NOMO-1 treated with dmso at 0.1 percent for 144 hours (cell line): ENCODE results near the gene RAP1GAP.
"Not testable (repeated sequence)": the region's sequence is repeated elsewhere in the genome, so short reads cannot be mapped to it uniquely, and the experiment has no call there.

ENCODE experiments used
- DNase-seq: peaks from one replicate; lab custom pipeline; 2025; ENCODE audit not compliant: unreplicated experiment; lab: John Stamatoyannopoulos, UW

The RAP1GAP gene

GRCh38 chr1:21680381-21680780 is 11.2 kb upstream of the RAP1GAP start:
- DNase-seq: no peak

DNA sequence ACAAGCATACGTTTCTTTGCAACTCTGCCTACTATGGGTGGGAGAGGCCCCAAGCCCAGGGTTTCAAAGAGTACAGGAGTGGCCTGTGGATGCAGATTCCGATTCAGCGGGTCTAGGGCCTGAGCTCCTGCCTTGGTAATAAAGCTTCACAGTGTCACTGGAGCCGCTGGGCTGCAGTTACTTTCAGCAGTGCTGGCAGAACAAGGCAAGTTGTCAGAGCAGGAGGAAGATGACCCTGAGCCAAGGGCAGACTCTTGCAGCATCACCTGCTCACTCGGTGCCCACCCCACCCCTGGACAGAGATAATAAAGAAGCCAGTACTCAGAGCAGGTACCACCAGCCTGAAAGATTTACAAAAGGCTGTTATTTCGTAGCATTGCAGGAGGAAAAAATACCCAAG is 8.0 kb upstream of the RAP1GAP start:
- DNase-seq: no peak

DNA sequence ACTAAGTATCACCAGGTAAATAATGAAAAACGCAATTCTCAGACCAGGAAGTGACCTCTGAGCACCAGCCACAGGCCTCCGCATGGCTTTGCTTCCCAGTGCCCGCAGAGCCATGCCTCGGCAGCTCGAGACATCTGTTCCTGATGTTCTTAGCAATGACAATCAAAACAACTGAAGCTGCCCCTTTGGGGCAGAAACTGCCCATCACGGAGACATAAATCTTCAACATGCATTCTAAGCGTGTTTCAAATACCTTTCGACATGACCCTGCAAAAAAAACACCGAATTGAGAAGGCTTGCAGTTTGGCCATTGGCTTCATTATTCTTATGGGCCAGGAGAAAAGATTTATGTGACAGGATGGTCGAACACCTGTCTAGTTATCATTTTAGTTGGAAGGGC is 5.8 kb upstream of the RAP1GAP start:
- no peak for DNase-seq

- DNase-seq: not testable (repeated sequence)
These were observed 4.7 kb upstream of the RAP1GAP start for GRCh38 chr1:21673853-21674252.

GRCh38 chr1:21673277-21673780 is 4.2 kb upstream of the RAP1GAP start:
- DNase-seq: no peak

- DNase-seq: no peak
These were observed 3.5 kb upstream of the RAP1GAP start for GRCh38 chr1:21672478-21673276.

- no peak for DNase-seq
These were observed 2.8 kb upstream of the RAP1GAP start for GRCh38 chr1:21671915-21672314.

DNA sequence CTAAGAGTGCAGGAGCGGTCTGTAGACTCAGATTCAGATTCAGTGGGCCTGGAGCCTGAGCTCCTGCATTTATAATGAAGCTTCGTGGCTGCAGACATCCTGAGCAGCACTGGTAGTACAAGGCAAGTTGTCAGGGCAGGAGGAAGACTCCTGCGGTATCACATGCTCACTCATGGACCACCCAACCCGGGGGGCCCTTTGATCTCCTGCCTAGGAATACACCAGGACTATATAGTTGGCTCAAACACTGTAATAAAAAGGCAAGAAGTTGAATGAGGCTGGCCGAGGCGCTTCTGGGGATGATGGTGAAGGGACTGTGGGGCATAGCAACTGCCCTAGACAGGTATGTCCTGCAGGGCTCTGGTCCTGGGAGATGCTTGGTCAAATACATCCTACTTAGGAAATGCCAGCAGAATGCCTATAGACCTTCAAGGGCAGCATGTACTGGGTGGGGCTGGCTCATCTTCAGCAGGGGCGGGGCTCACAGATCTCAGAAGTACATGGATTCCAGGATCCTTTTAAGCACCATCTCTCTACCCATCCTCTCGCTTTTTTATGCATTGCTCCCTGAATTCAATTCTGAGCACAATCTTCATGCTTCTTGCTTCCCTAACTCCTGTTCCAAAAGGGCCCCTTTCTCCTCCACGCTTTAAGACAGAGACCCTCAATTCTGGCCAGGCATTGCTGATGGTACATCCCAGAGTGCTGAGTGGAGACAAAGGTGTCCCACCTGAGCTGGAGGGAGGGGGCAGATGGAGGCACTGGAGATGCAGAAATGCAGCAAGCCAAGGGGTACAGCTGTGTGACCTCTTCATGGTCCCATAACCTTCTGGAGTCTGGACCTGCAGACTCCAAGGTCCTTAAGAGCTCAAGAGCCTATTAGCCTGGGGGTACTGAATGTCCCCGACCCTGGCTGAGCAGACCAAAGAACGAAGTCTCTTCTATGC is 2.1 kb upstream of the RAP1GAP start:
- DNase-seq: no peak

DNA sequence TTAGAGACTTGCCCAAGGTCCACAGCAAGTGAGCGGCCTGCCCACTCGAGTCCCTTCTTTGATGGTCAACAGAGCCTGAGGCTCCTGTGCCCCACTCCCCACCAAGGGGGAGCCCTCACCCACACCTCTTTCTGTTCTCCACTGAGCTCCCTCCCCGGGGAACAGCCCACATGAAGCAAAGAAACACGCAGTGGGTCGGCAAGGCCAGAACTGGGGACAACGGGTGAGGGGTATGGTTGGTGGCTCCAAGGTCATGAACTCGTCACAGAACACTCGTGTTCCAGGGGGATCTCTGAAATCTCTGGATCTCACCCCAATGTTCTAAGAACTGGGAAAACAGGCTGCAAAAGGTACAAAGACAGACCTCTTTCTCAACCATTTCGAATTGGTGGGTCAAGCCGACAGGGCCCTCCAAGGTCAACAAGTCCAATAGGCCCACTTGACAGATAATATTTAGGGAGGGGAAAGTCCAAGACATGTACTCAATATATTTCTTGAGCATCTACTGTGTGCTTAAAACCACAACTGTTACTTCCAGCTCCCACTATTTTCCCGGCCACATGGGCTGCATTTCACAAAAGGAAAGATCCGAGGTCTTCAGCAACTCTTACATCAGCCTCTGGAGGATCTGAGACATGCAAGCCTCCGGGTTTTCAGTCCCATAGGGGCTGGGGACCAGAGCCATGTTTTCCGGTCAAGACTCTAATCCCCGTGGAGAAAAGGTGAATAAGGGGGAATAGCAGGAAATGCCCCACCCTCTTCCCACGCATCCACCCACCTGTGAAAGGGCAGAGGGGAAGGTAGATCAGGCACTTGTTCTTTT is 1.1 kb upstream of the RAP1GAP start:
- DNase-seq: no peak

DNA sequence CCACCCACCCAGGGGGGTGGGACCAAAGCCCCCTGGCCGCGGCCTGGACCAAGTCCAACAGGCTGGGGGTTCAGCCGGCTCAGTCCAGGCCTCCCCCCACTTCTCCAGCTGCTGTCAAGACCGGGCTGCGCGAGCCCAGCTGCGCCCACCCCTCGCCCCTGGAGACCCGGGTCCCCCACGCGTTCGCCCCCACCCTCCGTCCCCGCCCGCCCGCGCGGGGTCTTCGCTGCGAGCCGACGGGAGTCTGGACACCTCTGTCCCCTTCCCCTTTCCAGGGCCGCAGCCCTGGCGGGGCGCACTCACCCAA is 253 bp downstream of the RAP1GAP start:
- DNase-seq: no peak

DNA sequence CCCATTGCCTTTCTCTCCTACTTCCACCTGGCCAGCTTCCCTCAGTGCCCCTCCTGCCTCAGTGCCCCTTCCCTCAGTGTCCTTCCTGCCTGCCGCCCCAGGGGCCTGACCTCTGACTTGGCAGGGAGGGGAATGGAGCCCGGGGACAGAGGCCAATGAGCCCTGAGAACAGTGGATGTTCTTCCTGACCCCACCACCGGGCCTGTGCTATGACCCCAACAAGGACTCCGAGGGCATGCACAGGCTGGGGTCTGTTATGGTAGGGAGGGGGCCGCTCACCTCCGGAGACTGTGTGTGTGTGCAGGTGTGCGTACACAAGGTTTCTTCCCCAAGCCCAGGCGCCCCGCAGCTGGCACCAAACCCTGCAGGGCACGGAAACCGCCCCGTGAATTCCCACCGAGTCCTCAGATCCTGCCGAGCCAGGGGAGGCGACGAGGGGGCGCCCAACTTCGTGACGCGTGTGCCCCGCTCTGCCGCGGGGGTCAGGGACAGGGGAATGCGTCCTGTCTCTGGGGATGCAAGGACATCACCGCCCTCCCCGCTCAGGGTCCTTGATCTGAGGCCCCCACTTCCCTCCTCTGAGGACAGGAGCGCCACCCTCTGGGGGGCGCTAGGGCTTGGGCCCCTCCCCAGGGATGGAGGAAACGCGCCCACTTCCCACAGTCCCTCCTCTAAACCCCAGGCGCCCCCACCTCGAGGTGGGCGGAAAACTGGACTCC is 766 bp downstream of the RAP1GAP start:
- no peak for DNase-seq

DNA sequence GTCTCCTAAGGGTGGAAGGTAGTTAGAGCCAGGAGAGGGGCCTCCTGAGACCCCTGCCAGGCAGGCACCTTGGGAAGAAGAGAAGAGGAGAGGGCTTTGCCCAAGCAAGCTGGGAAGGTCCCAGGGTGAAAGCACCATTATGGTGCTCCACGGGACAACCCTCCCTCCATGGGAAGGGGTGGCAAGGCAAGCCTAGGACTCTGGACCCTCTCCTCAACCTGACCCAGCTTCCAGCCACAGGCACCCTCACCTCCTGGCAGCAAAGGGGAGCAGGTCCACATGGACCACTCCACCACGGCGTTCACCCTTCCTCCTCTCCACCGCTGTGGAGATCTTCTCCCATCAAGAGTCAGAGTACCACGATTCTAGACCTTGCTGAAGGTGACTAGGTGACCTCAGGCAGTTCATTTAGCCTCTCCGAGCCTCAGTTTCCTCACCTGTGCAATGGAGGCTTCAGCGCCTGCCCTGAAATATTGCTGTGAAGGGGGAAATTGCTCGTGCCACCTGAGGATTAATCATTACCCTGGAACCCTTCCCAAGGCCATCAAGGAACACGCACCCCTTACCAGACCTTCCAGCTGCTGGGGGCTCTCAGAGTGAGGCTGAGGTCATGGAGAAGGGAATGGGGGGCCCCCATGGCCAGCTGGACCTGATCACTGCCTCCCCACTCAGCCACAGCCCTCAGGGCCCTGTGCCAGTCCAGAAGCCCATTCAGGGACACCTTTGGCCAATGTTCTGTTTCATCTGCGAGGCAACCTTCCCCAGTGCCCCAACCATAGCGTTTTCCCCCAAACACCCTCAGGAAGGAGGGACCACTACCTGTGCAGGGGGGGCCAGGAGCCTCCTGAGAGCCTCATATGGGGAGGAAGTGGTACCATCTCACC is 1.6 kb downstream of the RAP1GAP start:
- no peak for DNase-seq

DNA sequence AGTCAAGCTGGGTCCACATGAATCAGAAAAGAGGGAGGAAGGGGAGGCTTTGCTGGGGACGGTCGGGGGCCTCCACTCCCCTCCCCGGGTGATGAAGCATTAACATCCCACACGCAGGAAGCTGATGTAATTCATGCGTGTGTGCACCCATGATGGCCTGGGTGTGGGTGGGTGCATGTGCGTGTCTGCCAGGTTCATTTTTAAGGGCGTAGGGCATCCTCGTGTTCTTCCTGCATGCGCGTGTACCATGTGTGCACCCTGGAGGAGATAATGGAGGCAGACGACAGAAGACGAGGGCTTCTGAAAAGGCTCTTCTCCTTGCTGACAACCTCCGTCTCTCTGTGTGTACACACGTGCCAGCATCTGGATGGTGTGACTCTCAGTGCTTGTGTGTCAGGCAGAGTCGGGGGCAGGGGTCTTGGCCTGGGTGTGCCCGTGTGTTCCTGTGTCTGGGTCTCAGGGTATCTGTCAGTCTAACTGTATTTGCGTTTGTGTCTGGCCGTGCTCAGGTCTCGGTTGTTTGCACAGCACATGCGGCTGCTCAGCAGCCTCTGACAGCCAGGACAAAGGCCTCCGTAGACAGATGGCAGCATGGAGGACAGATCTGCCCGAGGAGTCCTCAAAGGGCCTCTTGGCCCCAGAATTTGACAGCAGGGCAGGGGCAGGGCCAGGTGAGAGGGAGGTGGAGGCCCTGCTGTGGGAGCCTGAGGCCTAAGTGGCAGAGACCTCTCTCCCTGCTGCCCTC is 2.4 kb downstream of the RAP1GAP start:
- no peak for DNase-seq

DNA sequence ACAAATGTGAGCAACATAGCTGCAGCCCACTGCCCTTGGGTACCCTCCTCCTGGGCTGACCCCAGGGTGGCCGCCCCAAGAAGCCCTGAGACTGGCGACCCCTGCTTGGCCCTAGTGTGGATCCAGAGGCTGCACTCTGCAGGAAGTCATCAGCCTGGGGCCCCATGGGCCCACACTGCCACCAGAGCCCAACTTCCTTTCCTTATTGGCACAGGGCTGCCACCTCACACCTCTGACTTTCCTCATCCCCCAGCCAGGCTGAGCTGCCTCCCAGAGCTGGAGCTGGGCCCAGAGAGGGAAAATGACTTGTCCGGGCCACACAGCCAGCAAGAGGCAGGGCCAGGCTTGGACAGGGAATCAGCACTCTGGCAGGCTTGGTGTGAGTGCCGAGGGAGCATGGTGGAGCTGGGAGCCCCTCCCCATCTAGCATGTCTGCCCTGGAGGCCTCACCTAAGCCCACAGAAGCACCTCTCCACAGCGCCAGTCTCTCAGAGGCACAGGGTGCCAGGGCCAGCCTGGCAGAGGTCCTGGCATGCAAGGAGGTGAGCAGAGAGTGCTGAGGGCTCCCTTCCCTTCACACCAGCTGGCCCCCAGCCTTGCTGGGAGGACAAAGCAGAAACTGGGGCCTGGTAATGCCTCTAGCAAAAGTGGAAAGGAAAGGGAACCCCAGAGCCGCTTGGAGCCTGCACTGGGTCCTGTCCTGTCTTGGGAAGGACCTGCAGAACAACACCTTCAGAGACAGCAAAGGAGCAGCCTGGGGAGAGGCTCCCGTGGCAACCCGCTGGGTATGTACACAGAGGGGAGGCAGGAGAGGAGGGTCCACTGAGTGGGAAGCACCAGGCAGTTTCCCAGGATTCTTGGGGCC is 3.2 kb downstream of the RAP1GAP start:
- DNase-seq: no peak

DNA sequence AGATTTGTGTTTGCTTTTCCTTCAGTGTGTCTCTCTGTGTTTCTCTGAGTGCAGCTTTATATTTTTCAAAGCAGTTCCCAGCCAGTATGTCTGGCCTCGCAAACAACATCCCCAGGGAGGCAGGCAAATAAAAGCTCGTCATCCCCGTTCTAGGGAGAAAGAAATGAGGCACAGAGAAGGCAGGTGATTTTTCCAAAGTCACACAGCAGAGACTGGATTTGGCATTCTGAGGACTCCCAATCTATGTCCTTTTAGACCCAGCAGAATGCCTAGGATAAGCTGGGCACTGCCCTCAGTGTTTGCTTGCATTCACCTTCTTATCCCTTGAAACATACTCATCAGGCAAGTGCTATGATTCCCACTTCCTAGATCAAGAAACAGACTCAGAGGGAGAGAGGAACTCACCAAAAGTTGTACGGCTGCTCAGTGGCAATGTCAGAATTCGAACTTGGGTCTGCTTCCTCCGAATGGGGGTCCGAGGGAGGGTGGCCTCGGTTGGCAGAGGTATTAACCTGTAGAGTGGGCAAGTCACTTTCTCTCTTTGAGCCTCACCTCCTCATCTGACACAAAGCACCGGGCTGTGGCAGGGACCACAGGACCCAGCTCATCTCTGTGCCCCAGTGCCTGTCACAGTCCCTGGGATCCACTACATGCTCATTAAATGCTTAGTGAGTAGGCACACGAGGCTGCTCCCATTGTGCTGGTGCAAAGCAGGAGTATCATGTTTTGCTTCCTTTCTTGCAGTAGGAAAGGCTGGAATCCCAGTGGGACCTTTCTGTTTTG is 4.2 kb downstream of the RAP1GAP start:
- no peak for DNase-seq

GRCh38 chr1:21663951-21664805 is 5.0 kb downstream of the RAP1GAP start:
- DNase-seq: no peak
